Measurements from ENCODE around the gene AMMECR1L. TPM values are rescaled to one million over a fixed set of nuclear protein-coding genes. Genes with fewer than 3 reads are reported as not detected.
"Not testable (repeated sequence)": the region's sequence is repeated elsewhere in the genome, so short reads cannot be mapped to it uniquely, and the experiment has no call there.

AMMECR1L gene
- total RNA-seq, 1 experiment from 2014 or later = 19.1 TPM

GRCh38 chr2:127890756-127891155 is 5.0 kb upstream of the AMMECR1L start:
- BruUV-seq (replicated peaks); intact Hi-C loops (cut with micrococcal nuclease); CTCF ChIA-PET; DNase-seq (ENCODE audit: low read depth, low spot score); H3K4me2 ChIP-seq (ENCODE audit: low read length); H3K9me3 ChIP-seq (ENCODE audit: control insufficient read depth in 1 of 2, insufficient read depth in 1 of 2, low read depth in 1 of 2, low read length in 2 of 2); H2AFZ ChIP-seq (ENCODE audit: low read depth, low read length, poor library complexity, severe bottlenecking); H3K36me3 ChIP-seq (ENCODE audit: control insufficient read depth in 1 of 2, insufficient read depth in 2 of 2, low read length in 2 of 2); H3K79me2 ChIP-seq (ENCODE audit: insufficient read depth, low read length); ATAC-seq; H3K4me1 ChIP-seq (ENCODE audit: control insufficient read depth in 1 of 2, insufficient read depth in 2 of 2, low read length in 2 of 2); H3K27ac ChIP-seq (ENCODE audit: low read depth, low read length); H4K20me1 ChIP-seq (ENCODE audit: insufficient read depth); H3K9ac ChIP-seq (ENCODE audit: low read length); RAD21 ChIA-PET (ENCODE audit: low non-redundant PET in 1 of 2, low total read pairs in 2 of 2, uncharacterized antibody in 2 of 2, unreplicated experiment in 2 of 2); H3K9me2 ChIP-seq (ENCODE audit: insufficient read depth); POLR2A ChIA-PET; H3K27me3 ChIP-seq (ENCODE audit: insufficient read depth, low read length); H3K4me3 ChIP-seq (replicated peaks in 1 of 2; ENCODE audit: low read depth in 1 of 2, low read length in 2 of 2): not testable (repeated sequence)

GRCh38 chr2:127888772-127889171 is 3.0 kb upstream of the AMMECR1L start:
- H3K9me2 ChIP-seq (ENCODE audit: insufficient read depth) = no peaks in the 10 kb centered on the region
- ChIA-PET RAD21 (ENCODE audit: low non-redundant PET in 1 of 2, low total read pairs in 2 of 2, uncharacterized antibody in 2 of 2, unreplicated experiment in 2 of 2) (no interaction called here), POLR2A (no interaction called here), CTCF (no interaction called here)
- intact Hi-C loops (cut with micrococcal nuclease) = loop anchor here (10.0 kb wide), 1 partner anchor 136 kb away; the partner anchor contains the start of gene SAP130
- H3K4me2 ChIP-seq (ENCODE audit: low read length) = no peak overlapping the region
- H3K4me1 ChIP-seq (ENCODE audit: control insufficient read depth in 1 of 2, insufficient read depth in 2 of 2, low read length in 2 of 2) = peaks cover 10 to 17% of the 10 kb centered on the region in 2 experiments; a peak in 3 of 4 replicates
- H3K27me3 ChIP-seq (ENCODE audit: insufficient read depth, low read length) = no peaks in the 10 kb centered on the region
- peaks cover 19% of the 10 kb centered on the region for H3K79me2 ChIP-seq (ENCODE audit: insufficient read depth, low read length)
- ATAC-seq (no peak), DNase-seq (ENCODE audit: low read depth, low spot score) (no peak)
- no peak overlapping the region for H3K4me3 ChIP-seq (replicated peaks in 1 of 2; ENCODE audit: low read depth in 1 of 2, low read length in 2 of 2)
- no peaks in the 10 kb centered on the region for H3K9me3 ChIP-seq (ENCODE audit: control insufficient read depth in 1 of 2, insufficient read depth in 1 of 2, low read depth in 1 of 2, low read length in 2 of 2)
- no TSS peak for BruUV-seq (replicated peaks)
- H4K20me1 ChIP-seq (ENCODE audit: insufficient read depth) = no peaks in the 10 kb centered on the region
- no peak overlapping the region for H3K9ac ChIP-seq (ENCODE audit: low read length)
- H3K27ac ChIP-seq (ENCODE audit: low read depth, low read length) = no peak overlapping the region
- H3K36me3 ChIP-seq (ENCODE audit: control insufficient read depth in 1 of 2, insufficient read depth in 2 of 2, low read length in 2 of 2) = peaks cover 0 to 3% of the 10 kb centered on the region in 2 experiments; a peak in 1 of 4 replicates
- H2AFZ ChIP-seq (ENCODE audit: low read depth, low read length, poor library complexity, severe bottlenecking) = no peak overlapping the region
- TF ChIP-seq REST (IDR thresholded peaks at IDR 0.05; ENCODE audit: low read depth) = no peak
- no peak for TF ChIP-seq ATF3 (IDR thresholded peaks at IDR 0.05)
- no peak for TF ChIP-seq EGR1 (IDR thresholded peaks at IDR 0.05; ENCODE audit: low read depth)
- no peak for TF ChIP-seq POLR2AphosphoS5 (IDR thresholded peaks at IDR 0.05; ENCODE audit: low read depth, low read length)
- TF ChIP-seq ELF1 (IDR thresholded peaks at IDR 0.05; ENCODE audit: borderline replicate concordance, low read depth) = no peak
- no peak for TF ChIP-seq FOSL1 (IDR thresholded peaks at IDR 0.05; ENCODE audit: low read depth)
- no peak for TF ChIP-seq SP1 (IDR thresholded peaks at IDR 0.05; ENCODE audit: low read depth)
- TF ChIP-seq CBX3 (IDR thresholded peaks at IDR 0.05; ENCODE audit: low read depth) = no peak
- no peak for TF ChIP-seq MAX (IDR thresholded peaks at IDR 0.05)
- no peak for TF ChIP-seq EZH2 (IDR thresholded peaks at IDR 0.05)
- TF ChIP-seq ZBTB33 (IDR thresholded peaks at IDR 0.05; ENCODE audit: extremely low read depth, insufficient replicate concordance, low read length) = no peak
- no peak for TF ChIP-seq ZFX (IDR thresholded peaks at IDR 0.05)
- no peak for TF ChIP-seq CEBPB (IDR thresholded peaks at IDR 0.05; ENCODE audit: low read depth)
- TF ChIP-seq RAD21 (IDR thresholded peaks at IDR 0.05; ENCODE audit: low read depth) = no peak

All from HCT116 (cell line).